ENCODE data around the gene TBXA2R.
"Not testable (repeated sequence)": the region's sequence is repeated elsewhere in the genome, so short reads cannot be mapped to it uniquely, and the experiment has no call there.

TBXA2R gene

GRCh38 chr19:3632098-3632497 lies 25.4 kb upstream of the TBXA2R start:
- Mint-ChIP-seq H3K4me1 (ENCODE audit: low read depth) (peaks cover 3% of the 10 kb centered on the region), H3K27me3 (ENCODE audit: low read depth) (no peaks in the 10 kb centered on the region), H3K36me3 (ENCODE audit: low read depth) (no peaks in the 10 kb centered on the region), H3K9me3 (no peaks in the 10 kb centered on the region), H3K4me3 (no peak overlapping the region), H3K27ac (no peak overlapping the region)

DNA sequence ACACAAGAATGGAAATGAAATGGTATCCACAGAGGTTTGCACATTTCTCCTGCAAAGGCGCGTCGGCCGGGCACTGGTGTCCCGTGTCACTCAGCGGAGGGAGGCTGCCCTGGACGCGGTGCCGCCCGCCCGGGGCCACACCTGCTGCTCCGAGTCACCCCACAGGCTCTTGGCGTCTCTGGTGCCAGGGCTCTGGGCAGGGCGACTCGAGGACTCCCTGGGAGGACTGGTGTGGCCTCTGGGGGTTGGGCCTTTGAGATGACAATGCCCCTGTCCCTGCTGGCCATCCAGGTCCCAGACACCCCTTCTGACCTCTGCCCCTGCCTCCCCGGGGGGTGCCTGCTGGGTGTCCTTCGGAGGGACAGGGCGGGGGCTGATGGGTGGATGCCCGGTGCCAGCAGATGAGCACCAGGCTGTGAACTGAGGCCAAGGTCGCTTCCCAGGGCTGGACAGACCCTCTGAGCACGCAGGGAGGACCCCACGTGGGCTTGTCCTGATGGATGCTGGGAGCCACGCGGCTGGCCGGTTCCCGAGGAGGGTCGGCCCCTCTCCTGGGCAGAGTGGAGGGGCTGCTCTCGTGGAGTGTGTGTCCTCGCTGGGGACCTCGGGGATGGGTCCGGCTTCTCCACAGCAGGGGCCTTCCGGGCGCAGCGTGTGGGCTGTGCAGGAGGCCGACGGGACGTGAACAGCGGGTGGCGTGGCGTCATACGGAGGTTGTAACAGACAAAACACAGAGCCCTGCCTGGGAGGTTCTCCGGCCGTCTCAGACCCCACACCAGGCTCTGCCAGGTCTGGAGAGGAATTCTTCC lies 24.6 kb upstream of the TBXA2R start:
- Mint-ChIP-seq H3K4me1 (ENCODE audit: low read depth) (peaks cover 6% of the 10 kb centered on the region), H3K36me3 (ENCODE audit: low read depth) (peaks cover 2% of the 10 kb centered on the region), H3K9me3 (no peaks in the 10 kb centered on the region), H3K27me3 (ENCODE audit: low read depth) (no peaks in the 10 kb centered on the region), H3K4me3 (no peak overlapping the region), H3K27ac (no peak overlapping the region)

DNA sequence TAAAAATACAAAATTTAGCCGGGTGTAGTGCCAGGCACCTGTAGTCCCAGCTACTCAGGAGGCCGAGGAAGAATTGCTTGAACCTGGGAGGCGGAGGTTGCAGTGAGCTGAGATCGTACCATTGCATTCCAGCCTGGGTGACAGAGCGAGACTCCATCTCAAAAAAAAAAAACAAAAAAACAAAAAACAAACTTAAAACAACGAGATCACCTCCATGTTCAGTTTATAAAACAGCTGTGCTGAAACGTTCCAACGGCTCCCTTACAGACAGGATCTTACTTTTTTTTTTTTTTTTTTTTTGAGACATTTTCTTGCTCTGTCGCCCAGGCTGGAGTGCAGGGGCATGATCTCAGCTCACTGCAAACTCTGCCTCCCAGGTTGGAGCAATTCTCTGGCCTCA lies 22.1 kb upstream of the TBXA2R start:
- H3K27ac Mint-ChIP-seq; H3K9me3 Mint-ChIP-seq; H3K36me3 Mint-ChIP-seq (ENCODE audit: low read depth); H3K27me3 Mint-ChIP-seq (ENCODE audit: low read depth); H3K4me3 Mint-ChIP-seq: not testable (repeated sequence)
- H3K4me1 Mint-ChIP-seq (ENCODE audit: low read depth): peaks cover 17% of the 10 kb centered on the region

DNA sequence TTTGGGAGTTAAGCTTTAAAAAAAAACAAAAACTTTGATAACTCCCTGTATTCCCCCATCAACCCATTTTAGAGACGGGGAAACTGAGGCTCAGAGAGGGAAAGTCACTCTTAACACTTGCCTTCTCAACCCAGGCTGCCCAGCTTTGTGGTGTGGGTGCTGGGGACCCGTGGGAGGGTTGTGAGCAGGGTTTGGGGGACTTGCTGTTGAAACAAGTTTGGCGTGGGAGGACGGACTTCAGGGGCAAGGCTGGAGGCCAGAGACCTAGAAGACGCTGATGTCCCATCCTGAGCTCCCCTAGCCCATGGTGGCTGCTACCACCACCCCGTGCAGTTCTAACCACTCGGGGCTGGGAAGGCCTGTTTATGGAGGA lies 20.7 kb upstream of the TBXA2R start:
- Mint-ChIP-seq H3K4me3 (peak overlapping the region; percentile 88), H3K9me3 (no peaks in the 10 kb centered on the region), H3K4me1 (ENCODE audit: low read depth) (peaks cover 17% of the 10 kb centered on the region), H3K27ac (no peak overlapping the region), H3K36me3 (ENCODE audit: low read depth) (peaks cover 6% of the 10 kb centered on the region), H3K27me3 (ENCODE audit: low read depth) (no peaks in the 10 kb centered on the region)

GRCh38 chr19:3626473-3627350 lies 20.0 kb upstream of the TBXA2R start, which contains the start of gene CACTIN:
CACTIN (minus strand) TSS chr19:3626790; CDS start chr19:3626762, 28 bp downstream.
- H3K9me3 Mint-ChIP-seq: no peaks in the 10 kb centered on the region
- no peaks in the 10 kb centered on the region for H3K27me3 Mint-ChIP-seq (ENCODE audit: low read depth)
- peaks cover 17% of the 10 kb centered on the region for H3K4me1 Mint-ChIP-seq (ENCODE audit: low read depth)
- H3K27ac Mint-ChIP-seq: peak within 1 kb of the TSS; percentile 98
- H3K36me3 Mint-ChIP-seq (ENCODE audit: low read depth): peaks cover 6% of the 10 kb centered on the region
- H3K4me3 Mint-ChIP-seq: peak within 1 kb of the TSS; percentile 88

DNA sequence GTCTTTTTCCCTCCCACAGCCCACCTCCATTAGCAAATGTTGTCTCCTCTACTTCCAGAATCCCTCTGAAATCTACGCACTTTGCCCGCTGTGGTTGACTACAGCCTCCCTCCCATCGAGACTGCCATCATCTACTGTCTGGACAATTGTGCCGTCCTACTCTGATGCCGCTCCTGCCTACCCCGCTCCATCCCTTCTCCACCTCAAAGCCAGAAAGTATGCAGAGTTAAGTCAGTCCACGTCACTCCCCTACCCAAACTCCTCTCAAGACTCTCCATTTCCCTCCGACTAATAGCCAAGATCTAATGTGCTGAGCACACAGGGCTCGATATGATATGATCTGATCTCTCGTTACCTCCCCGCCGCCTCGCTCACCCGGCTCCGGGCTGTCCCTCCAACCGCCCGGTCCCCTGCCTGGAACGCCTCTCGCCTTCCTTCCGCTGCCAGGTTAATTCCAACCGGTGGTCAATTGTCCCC lies 19.4 kb upstream of the TBXA2R start:
- Mint-ChIP-seq H3K4me1 (ENCODE audit: low read depth) (peaks cover 17% of the 10 kb centered on the region), H3K27ac (peak overlapping the region; percentile 77), H3K9me3 (no peaks in the 10 kb centered on the region), H3K36me3 (ENCODE audit: low read depth) (peaks cover 6% of the 10 kb centered on the region), H3K27me3 (ENCODE audit: low read depth) (no peaks in the 10 kb centered on the region), H3K4me3 (peak overlapping the region; percentile 88)

DNA sequence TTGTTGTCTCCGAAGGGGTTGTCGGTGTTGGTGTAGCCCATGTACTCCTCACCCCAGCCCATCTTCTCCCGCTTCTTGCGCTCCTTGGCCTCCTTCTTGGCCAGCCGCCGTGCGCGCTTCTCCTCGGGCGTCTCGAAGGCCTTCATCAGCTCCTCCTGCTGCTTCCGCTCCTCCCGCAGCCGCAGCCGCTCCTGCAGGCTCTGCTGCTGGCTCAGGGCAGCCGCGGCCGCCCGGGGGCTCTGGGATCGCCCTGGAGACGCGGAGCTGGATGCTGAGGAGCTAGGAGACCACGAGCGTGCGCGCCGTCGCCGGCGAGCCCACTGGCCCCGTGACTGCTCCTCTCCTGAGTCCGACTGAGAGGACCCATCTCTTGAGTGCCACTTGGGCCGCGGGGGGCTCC lies 17.0 kb upstream of the TBXA2R start:
- H3K9me3 Mint-ChIP-seq: no peaks in the 10 kb centered on the region
- no peak overlapping the region for H3K27ac Mint-ChIP-seq
- H3K4me1 Mint-ChIP-seq (ENCODE audit: low read depth): peaks cover 17% of the 10 kb centered on the region
- peaks cover 6% of the 10 kb centered on the region for H3K36me3 Mint-ChIP-seq (ENCODE audit: low read depth)
- H3K4me3 Mint-ChIP-seq: no peak overlapping the region
- H3K27me3 Mint-ChIP-seq (ENCODE audit: low read depth): no peaks in the 10 kb centered on the region

DNA sequence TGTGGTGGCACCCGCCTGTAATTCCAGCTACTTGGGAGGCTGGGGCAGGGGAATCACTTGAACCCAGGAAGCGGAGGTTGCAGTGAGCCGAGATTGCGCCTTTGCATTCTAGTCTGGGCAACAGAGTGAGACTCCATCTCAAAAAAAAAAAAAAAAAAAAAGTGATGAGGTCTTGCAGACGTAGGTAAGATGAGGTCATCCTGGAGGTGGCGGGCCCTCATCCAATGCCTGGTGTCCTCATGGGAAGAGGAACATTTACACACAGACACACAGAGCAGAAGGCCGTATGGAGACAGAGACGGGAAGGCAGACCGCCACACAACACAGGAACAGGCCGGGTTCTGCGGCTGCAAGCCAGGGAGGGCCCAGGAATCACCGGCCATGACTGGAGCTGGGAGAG lies 15.5 kb upstream of the TBXA2R start:
- Mint-ChIP-seq H3K4me1 (ENCODE audit: low read depth) (peaks cover 17% of the 10 kb centered on the region), H3K36me3 (ENCODE audit: low read depth) (peaks cover 6% of the 10 kb centered on the region), H3K27me3 (ENCODE audit: low read depth) (no peaks in the 10 kb centered on the region), H3K27ac (no peak overlapping the region), H3K9me3 (no peaks in the 10 kb centered on the region), H3K4me3 (no peak overlapping the region)

DNA sequence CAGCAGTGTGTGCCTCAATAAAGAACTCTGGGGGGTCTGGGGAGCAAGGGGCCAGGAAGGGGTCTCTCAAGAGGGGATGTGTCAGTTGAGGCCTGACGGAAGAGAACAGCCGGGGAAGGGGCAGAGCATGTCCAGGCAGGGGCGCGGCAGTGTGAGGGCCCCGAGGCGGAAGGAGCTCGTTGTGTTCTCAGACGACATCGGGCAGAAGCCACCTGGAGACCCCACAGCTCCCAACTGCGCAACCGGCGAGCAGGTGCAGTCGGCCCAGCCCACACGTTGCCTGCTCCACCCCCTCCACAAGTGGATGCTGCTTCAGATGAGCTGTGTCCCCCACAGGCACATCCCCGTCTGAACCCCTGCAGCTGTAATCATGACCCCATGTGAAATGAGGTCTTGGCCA lies 15.0 kb upstream of the TBXA2R start:
- Mint-ChIP-seq H3K9me3 (no peaks in the 10 kb centered on the region), H3K27ac (no peak overlapping the region), H3K27me3 (ENCODE audit: low read depth) (no peaks in the 10 kb centered on the region), H3K4me1 (ENCODE audit: low read depth) (peaks cover 14% of the 10 kb centered on the region), H3K4me3 (no peak overlapping the region), H3K36me3 (ENCODE audit: low read depth) (peaks cover 4% of the 10 kb centered on the region)

DNA sequence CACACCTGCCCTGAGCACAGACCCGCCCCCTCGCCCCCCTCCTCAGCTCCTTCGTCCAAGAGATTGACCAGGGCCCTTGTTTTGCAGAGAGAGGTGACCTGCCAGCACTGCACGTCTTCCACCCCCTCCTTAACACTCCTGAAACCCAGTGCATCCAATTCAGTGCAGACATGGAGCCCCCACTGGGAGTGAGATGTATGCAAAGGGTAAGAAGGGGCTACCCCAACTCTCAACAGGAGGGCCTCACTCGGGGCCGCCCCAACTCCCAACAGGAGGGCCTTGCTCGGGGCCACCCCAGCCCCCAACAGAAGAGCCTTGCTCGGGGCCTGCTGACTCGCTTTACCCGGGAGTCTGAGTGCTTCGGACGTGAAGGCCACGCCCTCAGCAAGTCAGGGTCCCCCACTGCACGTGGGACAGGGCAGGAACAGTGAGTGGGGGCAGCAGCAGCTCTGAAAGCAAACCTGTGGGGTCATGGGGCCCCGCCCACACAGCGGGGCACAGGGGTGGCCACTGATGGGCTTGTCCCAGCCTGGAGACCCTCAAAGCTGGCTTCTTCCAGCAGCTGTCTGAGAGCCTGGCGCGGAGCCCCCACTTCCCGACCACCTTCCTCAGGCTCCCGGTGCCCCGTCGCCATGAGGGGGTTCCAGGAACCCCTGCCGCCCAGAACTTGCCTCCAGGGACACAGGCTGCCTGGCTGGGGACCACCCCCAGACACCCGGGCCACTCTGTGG lies 14.3 kb upstream of the TBXA2R start:
- peaks cover 12% of the 10 kb centered on the region for H3K4me1 Mint-ChIP-seq (ENCODE audit: low read depth)
- no peak overlapping the region for H3K4me3 Mint-ChIP-seq
- peaks cover 4% of the 10 kb centered on the region for H3K36me3 Mint-ChIP-seq (ENCODE audit: low read depth)
- H3K9me3 Mint-ChIP-seq: no peaks in the 10 kb centered on the region
- H3K27me3 Mint-ChIP-seq (ENCODE audit: low read depth): no peaks in the 10 kb centered on the region
- H3K27ac Mint-ChIP-seq: no peak overlapping the region

DNA sequence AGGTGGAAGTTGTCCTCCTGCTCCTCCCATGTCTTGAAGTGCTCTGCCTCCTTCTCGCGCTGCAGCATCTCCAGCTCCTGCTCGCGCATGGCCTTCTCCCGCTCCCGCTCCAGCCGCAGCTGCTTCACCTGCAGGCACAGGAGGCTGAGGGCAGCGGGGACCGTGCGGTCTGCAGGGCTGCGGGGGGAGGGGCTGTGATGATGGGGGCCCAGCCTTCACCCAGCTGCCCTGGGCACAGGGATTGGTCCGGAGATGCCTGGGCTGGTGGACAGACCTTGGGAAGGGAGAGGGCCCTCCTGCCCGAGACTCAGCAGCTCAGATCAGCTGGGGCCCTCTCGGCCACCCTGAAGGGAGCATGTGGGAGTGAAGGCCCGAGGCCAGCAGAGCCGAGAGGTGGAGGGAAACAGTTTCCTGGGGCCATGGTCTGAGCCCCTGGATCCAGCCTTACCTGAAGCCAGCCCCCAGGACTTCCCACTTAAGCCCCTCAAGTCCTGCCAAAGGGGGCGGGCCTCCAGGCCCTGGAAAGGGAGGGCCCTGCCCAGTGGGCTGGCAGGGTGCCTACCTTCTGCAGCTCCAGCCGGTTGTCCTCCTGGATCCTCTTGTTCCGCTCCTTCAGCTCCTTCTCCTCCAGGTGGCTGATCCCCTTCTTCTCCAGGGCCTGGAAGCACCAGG lies 13.6 kb upstream of the TBXA2R start:
- no peak overlapping the region for H3K27ac Mint-ChIP-seq
- no peaks in the 10 kb centered on the region for H3K9me3 Mint-ChIP-seq
- no peaks in the 10 kb centered on the region for H3K27me3 Mint-ChIP-seq (ENCODE audit: low read depth)
- H3K4me3 Mint-ChIP-seq: no peak overlapping the region
- H3K4me1 Mint-ChIP-seq (ENCODE audit: low read depth): peaks cover 11% of the 10 kb centered on the region
- H3K36me3 Mint-ChIP-seq (ENCODE audit: low read depth): peaks cover 4% of the 10 kb centered on the region

GRCh38 chr19:3619631-3620012 lies 12.9 kb upstream of the TBXA2R start:
- Mint-ChIP-seq H3K27ac (no peak overlapping the region), H3K9me3 (no peaks in the 10 kb centered on the region), H3K27me3 (ENCODE audit: low read depth) (no peaks in the 10 kb centered on the region), H3K4me1 (ENCODE audit: low read depth) (peaks cover 9% of the 10 kb centered on the region), H3K36me3 (ENCODE audit: low read depth) (peaks cover 4% of the 10 kb centered on the region), H3K4me3 (no peak overlapping the region)

GRCh38 chr19:3618811-3619630 lies 12.3 kb upstream of the TBXA2R start:
- no peak overlapping the region for H3K27ac Mint-ChIP-seq
- H3K27me3 Mint-ChIP-seq (ENCODE audit: low read depth): no peaks in the 10 kb centered on the region
- peaks cover 3% of the 10 kb centered on the region for H3K4me1 Mint-ChIP-seq (ENCODE audit: low read depth)
- H3K9me3 Mint-ChIP-seq: no peaks in the 10 kb centered on the region
- peaks cover 4% of the 10 kb centered on the region for H3K36me3 Mint-ChIP-seq (ENCODE audit: low read depth)
- H3K4me3 Mint-ChIP-seq: no peak overlapping the region

Data from T-helper 1 cell treated with Interleukin-12 subunit alpha and Interleukin-12 subunit beta and Interleukin-4 antibody, amounts not matched to agents 30 μg/mL and 1 μg/mL, for 36 hours (primary cell).